NCI-H345 (cell line): Measurements from ENCODE around the gene STARD13.
A peak's percentile ranks its signal among the peaks of the same experiment; 100 is the strongest.
"Not testable (repeated sequence)": the region's sequence is repeated elsewhere in the genome, so short reads cannot be mapped to it uniquely, and the experiment has no call there.

Source experiments
- DNase-seq: peaks from one replicate; lab custom pipeline; 2025; lab: John Stamatoyannopoulos, UW

The STARD13 gene

GRCh38 chr13:33252135-33252534 lies 33.4 kb downstream of the STARD13 start:
- DNase-seq = no peak

DNA sequence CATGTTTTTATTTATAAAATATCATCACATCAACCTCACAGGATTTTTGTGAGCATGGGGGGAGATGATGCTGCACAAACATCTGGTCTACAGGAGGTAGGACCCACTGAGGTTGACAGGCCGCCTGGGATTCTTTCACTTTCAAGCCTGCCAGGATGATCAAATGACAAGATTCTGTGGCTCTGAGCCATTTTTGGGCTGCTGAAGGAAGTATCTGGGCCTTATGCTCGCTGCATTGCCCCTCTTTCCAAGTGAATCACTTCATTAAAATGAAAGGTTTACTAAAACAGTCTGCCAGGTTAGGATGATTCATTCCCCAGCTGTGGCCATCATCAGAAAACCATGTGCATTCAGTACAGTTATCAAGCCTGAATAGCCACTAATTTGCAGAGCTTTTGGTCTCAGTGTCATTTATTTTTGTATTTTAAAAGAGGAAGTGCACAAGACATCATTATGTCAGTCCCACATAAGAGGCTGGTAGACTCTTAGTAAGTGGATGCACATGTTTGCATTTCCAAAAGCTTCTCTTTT lies 34.4 kb downstream of the STARD13 start:
- no peak for DNase-seq

DNA sequence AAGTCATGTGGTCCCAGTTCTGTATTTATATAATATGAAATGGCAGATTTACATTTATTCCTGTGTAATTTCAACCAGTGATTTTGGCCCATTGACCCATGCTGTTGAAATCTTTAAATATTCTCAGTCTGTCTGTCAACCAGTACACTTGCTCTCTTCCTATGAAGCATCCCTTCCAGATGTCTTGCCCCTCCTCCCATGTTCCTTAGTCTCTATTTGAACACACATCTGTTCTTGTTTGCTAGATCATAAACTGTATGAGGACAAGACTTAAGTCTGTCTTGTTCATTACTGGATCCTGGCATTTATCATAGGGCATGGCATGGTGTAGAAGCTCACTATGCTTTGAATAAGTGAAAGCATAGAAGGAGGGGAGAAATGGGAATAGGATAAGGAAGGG lies 34.9 kb downstream of the STARD13 start:
- no peak for DNase-seq

DNA sequence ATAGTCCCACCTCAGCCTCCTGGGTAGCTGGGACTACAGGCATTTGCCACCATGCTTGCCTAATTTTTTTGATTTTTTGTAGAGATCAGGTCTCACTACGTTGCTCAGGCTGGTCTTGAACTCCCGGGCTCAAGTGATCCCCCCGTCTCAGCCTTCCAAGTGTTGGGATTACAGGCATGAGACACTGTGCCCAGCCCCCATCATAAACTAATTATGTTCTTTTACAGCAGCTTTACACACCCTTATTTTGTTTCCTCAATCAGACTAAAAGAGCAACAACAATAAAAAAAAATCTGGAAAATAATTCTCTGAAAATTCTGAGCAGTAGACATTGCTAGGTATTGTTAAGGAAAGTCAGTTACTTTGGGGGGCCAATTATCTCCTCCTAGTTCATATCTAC lies 35.7 kb downstream of the STARD13 start:
- no peak for DNase-seq

- DNase-seq = no peak
These were observed 36.5 kb downstream of the STARD13 start for GRCh38 chr13:33249066-33249465.

DNA sequence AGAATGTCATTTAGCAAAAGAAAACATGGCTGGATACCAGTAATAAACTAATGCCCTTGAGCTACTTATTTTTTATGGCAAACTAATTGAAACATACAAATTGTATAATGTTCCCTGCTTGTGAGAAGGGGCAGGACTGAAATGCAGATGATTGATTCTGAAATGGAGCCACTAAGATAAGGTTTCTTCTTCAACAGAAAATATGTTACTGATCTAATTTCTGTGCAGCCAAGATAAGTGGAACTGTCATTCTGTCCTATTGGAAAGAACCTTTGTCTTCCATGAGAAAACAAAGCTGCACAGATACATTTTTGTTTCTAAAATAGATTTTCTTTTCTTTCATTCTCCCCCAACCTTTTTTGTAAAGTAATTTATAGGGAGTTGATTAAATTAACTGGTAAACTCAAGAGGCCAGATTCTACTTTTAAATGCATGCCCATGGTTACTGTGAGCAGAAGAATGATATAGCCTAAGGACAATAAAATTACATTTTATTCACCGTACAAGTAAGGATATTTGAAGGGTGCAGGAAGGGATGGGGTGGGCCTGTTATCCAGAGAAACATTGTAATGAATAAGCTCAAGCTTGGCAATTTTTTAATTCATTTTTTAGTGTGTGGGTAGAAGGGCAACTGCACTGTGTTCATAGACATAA lies 39.9 kb downstream of the STARD13 start:
- DNase-seq = no peak

GRCh38 chr13:33244907-33245287 lies 40.7 kb downstream of the STARD13 start:
- DNase-seq = no peak

GRCh38 chr13:33244210-33244906 lies 41.2 kb downstream of the STARD13 start:
- no peak for DNase-seq

GRCh38 chr13:33242984-33243617 lies 42.5 kb downstream of the STARD13 start:
- no peak for DNase-seq

GRCh38 chr13:33242372-33242771 lies 43.2 kb downstream of the STARD13 start:
- not testable (repeated sequence) for DNase-seq

DNA sequence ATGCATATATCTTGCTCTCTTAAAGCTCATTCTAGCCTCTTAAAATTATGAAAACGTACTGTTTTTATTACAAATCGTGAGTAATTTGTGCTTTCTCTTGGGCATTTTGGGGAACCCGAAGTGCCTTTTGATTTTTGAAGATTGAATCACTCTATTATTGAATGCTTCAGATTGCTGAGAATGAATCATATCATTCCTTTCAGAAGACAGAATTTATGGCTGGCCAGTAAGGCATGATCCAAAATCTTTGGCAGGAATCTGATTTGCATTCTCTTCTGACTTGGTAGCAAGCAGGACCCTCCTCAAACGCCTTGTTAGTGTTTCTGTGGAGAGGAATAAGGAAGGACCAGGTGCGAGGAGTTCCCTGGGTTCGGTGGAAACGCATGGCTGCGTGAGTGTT lies 49.5 kb downstream of the STARD13 start:
- no peak for DNase-seq

- no peak for DNase-seq
These were observed 50.0 kb downstream of the STARD13 start for GRCh38 chr13:33235564-33235963.

- DNase-seq = no peak
These were observed 50.5 kb downstream of the STARD13 start for GRCh38 chr13:33235078-33235477.

DNA sequence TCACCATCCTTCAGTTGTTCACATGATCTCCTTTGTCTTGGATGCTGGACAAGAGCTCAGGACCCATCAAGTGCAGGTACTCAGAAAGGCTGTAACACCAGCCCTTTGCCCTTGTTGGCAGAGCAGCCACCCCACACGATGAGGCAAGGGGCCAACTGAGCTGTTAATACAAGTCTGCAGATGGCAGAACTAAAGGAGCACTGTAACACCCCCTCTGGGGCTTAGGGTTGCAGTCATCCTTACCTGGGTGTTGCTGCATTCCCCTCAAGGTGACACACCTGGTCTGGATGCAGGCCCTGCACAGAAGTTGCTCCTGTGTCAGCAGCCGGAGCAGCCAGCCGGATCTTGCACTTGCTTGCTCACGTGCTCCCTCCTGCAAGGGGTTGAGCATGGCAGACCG lies 52.0 kb downstream of the STARD13 start:
- no peak for DNase-seq

- no peak for DNase-seq
These were observed 52.7 kb downstream of the STARD13 start for GRCh38 chr13:33232883-33233282.

DNA sequence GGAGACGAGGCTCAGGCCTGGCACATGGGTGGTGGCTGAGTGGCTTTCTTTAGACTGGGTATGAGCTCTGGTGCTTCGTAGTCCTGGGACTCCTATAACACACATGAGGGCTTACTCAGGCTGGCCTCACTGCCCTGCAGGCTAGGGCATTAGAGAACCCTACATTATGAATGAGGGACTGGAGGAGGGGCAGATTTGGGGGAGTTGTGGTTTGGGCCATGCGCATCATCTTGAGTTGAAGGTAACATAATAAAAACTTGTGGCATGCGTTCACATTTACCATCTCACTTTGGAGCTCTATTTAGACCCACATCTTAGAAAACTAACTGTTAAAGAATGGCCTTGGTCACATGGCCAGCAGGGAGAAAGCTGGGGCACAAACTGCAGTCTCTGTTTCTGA lies 54.2 kb downstream of the STARD13 start:
- no peak for DNase-seq

- no peak for DNase-seq
These were observed 55.2 kb downstream of the STARD13 start for GRCh38 chr13:33230178-33230881.

- no peak for DNase-seq
These were observed 55.9 kb downstream of the STARD13 start for GRCh38 chr13:33229446-33230177.

DNA sequence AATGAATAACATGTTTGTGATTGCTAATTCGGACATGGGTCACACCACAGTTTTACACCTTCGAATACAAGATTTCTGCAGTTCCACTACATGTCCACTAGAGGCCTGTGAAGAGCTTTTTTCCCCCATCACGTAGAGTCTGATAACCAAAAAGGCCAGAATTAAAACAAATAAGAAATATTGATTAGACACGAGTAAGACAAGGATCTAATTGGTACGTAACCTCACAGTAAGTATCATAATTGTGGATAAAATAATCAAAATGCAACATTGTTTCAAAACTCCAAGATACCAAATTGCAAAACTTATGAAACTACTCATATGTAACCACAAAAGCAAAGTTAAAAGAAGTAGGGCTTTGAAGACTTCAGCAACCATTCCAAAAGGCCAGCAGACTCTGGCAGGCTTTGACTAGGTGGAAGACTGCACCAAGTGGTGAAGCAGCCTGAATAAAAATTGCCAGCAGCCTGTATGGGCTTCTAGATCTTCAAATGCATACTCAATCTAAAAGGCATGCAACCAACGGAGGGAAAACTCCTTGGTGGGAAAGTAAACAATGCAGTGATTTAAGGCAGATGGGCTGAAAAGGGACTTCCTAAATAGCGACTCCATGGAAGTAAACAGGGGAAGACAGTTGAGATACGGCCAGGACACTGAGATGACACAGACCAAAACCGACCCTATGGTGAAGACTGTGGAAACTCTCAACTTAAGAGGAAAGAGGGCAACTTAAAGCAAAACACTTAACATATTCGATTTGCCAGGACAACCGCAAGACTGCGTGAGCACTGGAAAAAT lies 56.7 kb downstream of the STARD13 start:
- peak; percentile 20 for DNase-seq

GRCh38 chr13:33227927-33228647 lies 57.5 kb downstream of the STARD13 start:
- DNase-seq = no peak
